ENCODE measurements around the gene MARK1. TPM values are rescaled to one million over a fixed set of nuclear protein-coding genes. Genes with fewer than 3 reads are reported as not detected.

The MARK1 gene
- total and polyA plus RNA-seq, 2 donors (not counting 1 experiment from before 2014, with no cell fraction given), result 0.52 to 3.8 TPM

DNA sequence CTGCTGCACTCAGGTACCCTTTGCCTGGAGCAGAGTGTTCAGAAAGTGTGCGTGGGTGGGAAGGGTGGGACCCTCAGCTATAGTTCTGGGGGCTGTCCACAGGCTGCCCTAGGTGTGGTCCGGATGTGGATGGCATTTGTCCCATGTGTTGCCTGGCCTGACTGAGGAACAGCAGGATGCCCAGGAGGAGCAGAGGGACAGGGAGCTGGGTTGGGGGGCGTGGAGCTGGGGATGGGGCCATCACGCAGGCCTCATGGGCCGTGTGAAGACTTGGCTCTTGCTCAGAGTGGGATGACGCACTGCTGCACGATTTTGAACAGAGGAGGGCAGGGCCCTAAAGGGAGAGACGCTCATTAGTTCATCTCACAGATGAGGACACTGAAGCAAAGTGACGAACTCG lies 179.2 kb downstream of the MARK1 start:
- peaks cover 0 to 9% (median 0%) of the 10 kb centered on the region in 3 donors for H3K9me3 ChIP-seq (ENCODE audit: control extremely low read depth in 1 of 3, control insufficient read depth in 2 of 3, insufficient read depth in 1 of 3, low read length in 2 of 3)
- WGBS (ENCODE audit: insufficient coverage), result 96% methylated on average over 10 of the region's 10 CpGs
- Mint-ChIP-seq H3K4me3 (no peak overlapping the region), H3K9me3 (ENCODE audit: insufficient read depth) (no peaks in the 10 kb centered on the region), H3K27me3 (no peaks in the 10 kb centered on the region), H3K27ac (no peak overlapping the region), H3K4me1 (peaks cover 44% of the 10 kb centered on the region)
- DNase-seq (no peak), ATAC-seq (ENCODE audit: low read depth) (no peak)
- intact Hi-C loops (cut with micrococcal nuclease), result no loop called here
- ChIA-PET POLR2A (no interaction called here), CTCF (no interaction called here)
- H3K79me2 ChIP-seq (ENCODE audit: control insufficient read depth, insufficient read depth, low read length), result no peaks in the 10 kb centered on the region
- H3K27ac ChIP-seq (ENCODE audit: low read length in 2 of 2), result no peak overlapping the region
- H3K27me3 ChIP-seq (replicated peaks in 1 of 4; ENCODE audit: control extremely low read depth in 1 of 4, control insufficient read depth in 3 of 4, insufficient read depth in 4 of 4, low read length in 3 of 4), result no peaks in the 10 kb centered on the region
- no peaks in the 10 kb centered on the region for H4K20me1 ChIP-seq (ENCODE audit: control insufficient read depth, insufficient read depth, low read length, poor library complexity, severe bottlenecking)
- no peak overlapping the region for H3K4me2 ChIP-seq (replicated peaks; ENCODE audit: low read depth, low read length, poor library complexity, severe bottlenecking)
- H3K9ac ChIP-seq (ENCODE audit: low read length), result no peak overlapping the region
- TF ChIP-seq CTCF (IDR thresholded peaks at IDR 0.05) (no peak), EZH2 (IDR thresholded peaks at IDR 0.05; ENCODE audit: borderline replicate concordance, insufficient read depth, low read depth, low read length, poor library complexity, severe bottlenecking) (no peak)
- H3K36me3 ChIP-seq (replicated peaks in 1 of 2; ENCODE audit: control extremely low read depth in 1 of 2, control insufficient read depth in 1 of 2, extremely low read depth in 1 of 2, insufficient read depth in 2 of 2, low read length in 1 of 2), result no peaks in the 10 kb centered on the region
- no peak overlapping the region for H3K4me3 ChIP-seq (ENCODE audit: control extremely low read depth in 1 of 5, extremely low read depth in 1 of 5, insufficient read depth in 1 of 5, low read depth in 2 of 5, low read length in 4 of 5)
- H3K4me1 ChIP-seq (ENCODE audit: control insufficient read depth in 2 of 2, insufficient read depth in 2 of 2, low read length in 2 of 2), result peaks cover 32 to 38% of the 10 kb centered on the region in 2 donors
- H2AFZ ChIP-seq (ENCODE audit: insufficient read depth, low read depth, low read length, poor library complexity, severe bottlenecking), result no peak overlapping the region

GRCh38 chr1:220708244-220708643 lies 180.3 kb downstream of the MARK1 start:
- Histone ChIP-seq H3K4me1 (ENCODE audit: control insufficient read depth in 2 of 2, insufficient read depth in 2 of 2, low read length in 2 of 2) (peaks cover 32 to 38% of the 10 kb centered on the region in 2 donors), H2AFZ (ENCODE audit: insufficient read depth, low read depth, low read length, poor library complexity, severe bottlenecking) (no peak overlapping the region), H3K9me3 (ENCODE audit: control extremely low read depth in 1 of 3, control insufficient read depth in 2 of 3, insufficient read depth in 1 of 3, low read length in 2 of 3) (peaks cover 0 to 9% (median 0%) of the 10 kb centered on the region in 3 donors), H3K4me3 (ENCODE audit: control extremely low read depth in 1 of 5, extremely low read depth in 1 of 5, insufficient read depth in 1 of 5, low read depth in 2 of 5, low read length in 4 of 5) (no peak overlapping the region), H3K36me3 (replicated peaks in 1 of 2; ENCODE audit: control extremely low read depth in 1 of 2, control insufficient read depth in 1 of 2, extremely low read depth in 1 of 2, insufficient read depth in 2 of 2, low read length in 1 of 2) (no peaks in the 10 kb centered on the region), H3K4me2 (replicated peaks; ENCODE audit: low read depth, low read length, poor library complexity, severe bottlenecking) (peak overlapping the region; percentile 8), H4K20me1 (ENCODE audit: control insufficient read depth, insufficient read depth, low read length, poor library complexity, severe bottlenecking) (no peaks in the 10 kb centered on the region), H3K27me3 (replicated peaks in 1 of 4; ENCODE audit: control extremely low read depth in 1 of 4, control insufficient read depth in 3 of 4, insufficient read depth in 4 of 4, low read length in 3 of 4) (no peaks in the 10 kb centered on the region), H3K9ac (ENCODE audit: low read length) (no peak overlapping the region), H3K79me2 (ENCODE audit: control insufficient read depth, insufficient read depth, low read length) (no peaks in the 10 kb centered on the region), H3K27ac (ENCODE audit: low read length in 2 of 2) (no peak overlapping the region)
- H3K4me1 Mint-ChIP-seq, result peaks cover 41% of the 10 kb centered on the region
- CTCF ChIA-PET, result interaction anchor here (0.7 to 1.1 kb wide), 2 partner anchors 9 to 15 kb away, joined by 3 to 5 read pairs; no protein-coding TSS in a partner anchor
- intact Hi-C loops (cut with micrococcal nuclease), result no loop called here
- peak overlapping the region; percentile 26 for H3K4me3 Mint-ChIP-seq
- DNase-seq (no peak), ATAC-seq (ENCODE audit: low read depth) (no peak)
- no peaks in the 10 kb centered on the region for H3K9me3 Mint-ChIP-seq (ENCODE audit: insufficient read depth)
- 100% methylated on average over 1 of the region's 4 CpGs for WGBS (ENCODE audit: insufficient coverage)
- H3K27ac Mint-ChIP-seq, result no peak overlapping the region
- TF ChIP-seq EZH2 (IDR thresholded peaks at IDR 0.05; ENCODE audit: borderline replicate concordance, insufficient read depth, low read depth, low read length, poor library complexity, severe bottlenecking), result no peak
- no peak for TF ChIP-seq CTCF (IDR thresholded peaks at IDR 0.05)
- no peaks in the 10 kb centered on the region for H3K27me3 Mint-ChIP-seq
- POLR2A ChIA-PET, result no interaction called here

Measured in B cell (primary cell).